ENCODE results near the gene GALNT18. TPM values are rescaled to one million over a fixed set of nuclear protein-coding genes. Genes with fewer than 3 reads are reported as not detected.

GALNT18 gene
- total RNA-seq, 1 experiment from 2014 or later, result 1.7 TPM

- no peak for DNase-seq
- no peak overlapping the region for H2BK12ac ChIP-seq (ENCODE audit: insufficient read length, low read depth, low read length)
- H3K23me2 ChIP-seq (ENCODE audit: insufficient read length, low read depth, low read length, poor library complexity, severe bottlenecking), result no peaks in the 10 kb centered on the region
- TF ChIP-seq CTCF (conservative IDR thresholded peaks at IDR 0.05), result no peak
- peaks cover 0 to 8% (median 3%) of the 10 kb centered on the region in 3 experiments; a peak in 3 of 7 replicates for H3K36me3 Mint-ChIP-seq (ENCODE audit: insufficient read depth in 1 of 3, low read depth in 3 of 3)
- H2BK15ac ChIP-seq (ENCODE audit: low read depth, low read length), result no peak overlapping the region; the same call in 1 of the 2 replicates
- H3K14ac ChIP-seq (ENCODE audit: insufficient read depth, low read length), result no peak overlapping the region
- H3K27ac ChIP-seq (ENCODE audit: insufficient read length, low read depth, low read length), result no peak overlapping the region
- H3K9ac ChIP-seq (ENCODE audit: extremely low read depth, insufficient read length, low read length), result no peak overlapping the region
- no peaks in the 10 kb centered on the region for H3K9me3 ChIP-seq (ENCODE audit: control insufficient read depth, low read depth, low read length)
- H3K4me2 ChIP-seq (ENCODE audit: insufficient read depth, insufficient read length, low read length), result no peak overlapping the region
- H3K56ac ChIP-seq (ENCODE audit: insufficient read length, low read depth, low read length), result no peak overlapping the region
- H3K27me3 ChIP-seq (ENCODE audit: insufficient read depth, low read length), result no peaks in the 10 kb centered on the region
- peaks cover 2 to 9% of the 10 kb centered on the region in 2 experiments; a peak in 3 of 4 replicates for H3K4me1 Mint-ChIP-seq
- no peak overlapping the region for H3K23ac ChIP-seq (ENCODE audit: insufficient read length, low read depth, low read length)
- H3K9me3 Mint-ChIP-seq, result peaks cover 2 to 6% of the 10 kb centered on the region in 2 experiments; a peak in 2 of 5 replicates
- no peak overlapping the region for H3K4ac ChIP-seq (ENCODE audit: low read depth, low read length)
- H3K27ac Mint-ChIP-seq, result no peak overlapping the region
- no peak overlapping the region for H2BK5ac ChIP-seq (ENCODE audit: insufficient read length, low read length)
- H3K79me2 ChIP-seq (ENCODE audit: insufficient read depth, low read length), result no peaks in the 10 kb centered on the region
- no peak overlapping the region for H2AFZ ChIP-seq (ENCODE audit: low read length)
- H4K91ac ChIP-seq (ENCODE audit: insufficient read length, low read depth, low read length), result no peak overlapping the region
- no peaks in the 10 kb centered on the region for H3K4me1 ChIP-seq (ENCODE audit: insufficient read depth, low read length)
- H3K4me3 Mint-ChIP-seq, result no peak overlapping the region
- H2BK120ac ChIP-seq (ENCODE audit: low read depth, low read length, poor library complexity, severe bottlenecking), result no peak overlapping the region
- H4K20me1 ChIP-seq (ENCODE audit: control insufficient read depth, insufficient read depth, insufficient read length), result no peaks in the 10 kb centered on the region
- no peaks in the 10 kb centered on the region; the same call in 1 of the 2 replicates for H3K27me3 Mint-ChIP-seq (ENCODE audit: low read depth)
- no peak overlapping the region for H3T11ph ChIP-seq (ENCODE audit: low read length)
- H2AK5ac ChIP-seq (ENCODE audit: insufficient read length, low read length), result no peak overlapping the region
- no peak overlapping the region for H4K5ac ChIP-seq (ENCODE audit: insufficient read length, low read depth, low read length)
- no peak overlapping the region for H4K8ac ChIP-seq (replicated peaks; ENCODE audit: insufficient read length, low read depth, low read length)
- no peak overlapping the region for H2BK20ac ChIP-seq (ENCODE audit: low read depth, low read length, poor library complexity, severe bottlenecking)
- H3K79me1 ChIP-seq (ENCODE audit: insufficient read depth, low read depth, low read length, poor library complexity, severe bottlenecking), result no peaks in the 10 kb centered on the region
- no peak overlapping the region for H3K18ac ChIP-seq (ENCODE audit: insufficient read length, low read depth, low read length)
These were observed 19.8 kb downstream of the GALNT18 start for GRCh38 chr11:11602011-11602410.
